HepG2 (cell line): ENCODE results near the gene NOXO1. TPM values are rescaled to one million over a fixed set of nuclear protein-coding genes. Genes with fewer than 3 reads are reported as not detected.

Experiments
- GABPB1 ChIP-seq: IDR thresholded peaks from 2 replicates; pipeline ENCODE4 v1.6.1; 2016; ENCODE audit warnings: mild to moderate bottlenecking, missing genetic modification reagents, moderate library complexity, missing compliant biosample characterization
- HMG20B ChIP-seq: conservative IDR thresholded peaks from 2 replicates; pipeline ENCODE4 v1.6.1; 2016; ENCODE audit warnings: missing genetic modification reagents, missing compliant biosample characterization
- POGZ ChIP-seq: sonication (generic); formaldehyde crosslinking; IDR thresholded peaks from 2 replicates; pipeline ENCODE4 v1.4.0; 2020; ENCODE audit warnings: mild to moderate bottlenecking, missing genetic modification reagents
- RFX1 ChIP-seq: fragments of 450-650 bp; IDR thresholded peaks from 2 replicates; pipeline ENCODE4 v1.6.1; 2017
- ZNF772 ChIP-seq: sonication (generic); formaldehyde crosslinking; IDR thresholded peaks from 2 replicates; pipeline ENCODE4 v1.5.0; 2020; ENCODE audit warnings: mild to moderate bottlenecking, missing genetic modification reagents
- ZSCAN20 ChIP-seq: sonication (generic); formaldehyde crosslinking; IDR thresholded peaks from 2 replicates; pipeline ENCODE4 v1.4.0; 2020; ENCODE audit warnings: missing genetic modification reagents, mild to moderate bottlenecking, borderline replicate concordance
- polyA plus RNA-seq, 8 experiments: library from polyadenylated mRNA; depleted of rRNA in 3 of 8; stranded (reverse) in 7 of 8; unstranded in 1 of 8; fragments of >200 nt; fragmentation: Illumina TruSeq in 4 of 8; extraction: Trizol in 4 of 8; gene quantifications; 2 replicates each; pipeline versions ENCODE4 v1.2.1 to v1.2.3, GENCODE V29; 2011 to 2016; ENCODE audit warnings: low read depth in 4 of 8, missing spikeins in 1 of 8, mixed read lengths in 1 of 8; ENCODE audit not compliant: insufficient read depth in 1 of 8
- total RNA-seq, 5 experiments: library from RNA; depleted of rRNA; stranded (reverse); fragments of >200 nt; fragmentation: Illumina TruSeq; extraction: Trizol; gene quantifications; 2 replicates each; pipeline ENCODE4 v1.2.3, GENCODE V29; 2016; ENCODE audit warnings: low read depth in 1 of 5
- TF ChIP-seq, protein P1 (sequence below): sonication (generic); formaldehyde crosslinking; IDR thresholded peaks from 2 replicates; pipeline ENCODE4 v1.5.1; 2020; ENCODE audit warnings: missing genetic modification reagents, mild to moderate bottlenecking, borderline replicate concordance
- TF ChIP-seq, protein P2 (sequence below): sonication (generic); formaldehyde crosslinking; IDR thresholded peaks from 2 replicates; pipeline ENCODE4 v1.4.0; 2020; ENCODE audit warnings: mild to moderate bottlenecking, missing genetic modification reagents
- TF ChIP-seq, protein P3 (sequence below): sonication (generic); formaldehyde crosslinking; IDR thresholded peaks from 2 replicates; pipeline ENCODE4 v1.5.0; 2020; ENCODE audit warnings: missing genetic modification reagents
- TF ChIP-seq, protein P4 (sequence below): sonication (generic); formaldehyde crosslinking; IDR thresholded peaks from 2 replicates; pipeline ENCODE4 v1.8.1; 2022; ENCODE audit warnings: mild to moderate bottlenecking, missing genetic modification reagents
- TF ChIP-seq, protein P5 (sequence below): IDR thresholded peaks from 2 replicates; pipeline ENCODE4 v1.6.1; 2016; ENCODE audit warnings: missing genetic modification reagents, missing compliant biosample characterization
- TF ChIP-seq, protein P6 (sequence below): IDR thresholded peaks from 2 replicates; pipeline ENCODE4 v1.6.1; 2012; ENCODE audit warnings: low read depth, low read length, improper control_type of control experiment
- TF ChIP-seq, protein P7 (sequence below): sonication (generic); formaldehyde crosslinking; IDR thresholded peaks from 2 replicates; pipeline ENCODE4 v1.5.1; 2020; ENCODE audit warnings: mild to moderate bottlenecking, missing genetic modification reagents
- TF ChIP-seq, protein P8 (sequence below): sonication (generic); formaldehyde crosslinking; IDR thresholded peaks from 2 replicates; pipeline ENCODE4 v1.4.0; 2020; ENCODE audit warnings: missing genetic modification reagents
- TF ChIP-seq, protein P9 (sequence below): sonication (generic); formaldehyde crosslinking; IDR thresholded peaks from 2 replicates; pipeline ENCODE4 v1.5.0; 2020; ENCODE audit warnings: mild to moderate bottlenecking, missing genetic modification reagents

NOXO1 gene
- total and polyA plus RNA-seq, 2 of the 13 experiments (the other 11 are each of a cell fraction or from before 2014, with no cell fraction given) = 0.69 to 1.4 TPM

DNA sequence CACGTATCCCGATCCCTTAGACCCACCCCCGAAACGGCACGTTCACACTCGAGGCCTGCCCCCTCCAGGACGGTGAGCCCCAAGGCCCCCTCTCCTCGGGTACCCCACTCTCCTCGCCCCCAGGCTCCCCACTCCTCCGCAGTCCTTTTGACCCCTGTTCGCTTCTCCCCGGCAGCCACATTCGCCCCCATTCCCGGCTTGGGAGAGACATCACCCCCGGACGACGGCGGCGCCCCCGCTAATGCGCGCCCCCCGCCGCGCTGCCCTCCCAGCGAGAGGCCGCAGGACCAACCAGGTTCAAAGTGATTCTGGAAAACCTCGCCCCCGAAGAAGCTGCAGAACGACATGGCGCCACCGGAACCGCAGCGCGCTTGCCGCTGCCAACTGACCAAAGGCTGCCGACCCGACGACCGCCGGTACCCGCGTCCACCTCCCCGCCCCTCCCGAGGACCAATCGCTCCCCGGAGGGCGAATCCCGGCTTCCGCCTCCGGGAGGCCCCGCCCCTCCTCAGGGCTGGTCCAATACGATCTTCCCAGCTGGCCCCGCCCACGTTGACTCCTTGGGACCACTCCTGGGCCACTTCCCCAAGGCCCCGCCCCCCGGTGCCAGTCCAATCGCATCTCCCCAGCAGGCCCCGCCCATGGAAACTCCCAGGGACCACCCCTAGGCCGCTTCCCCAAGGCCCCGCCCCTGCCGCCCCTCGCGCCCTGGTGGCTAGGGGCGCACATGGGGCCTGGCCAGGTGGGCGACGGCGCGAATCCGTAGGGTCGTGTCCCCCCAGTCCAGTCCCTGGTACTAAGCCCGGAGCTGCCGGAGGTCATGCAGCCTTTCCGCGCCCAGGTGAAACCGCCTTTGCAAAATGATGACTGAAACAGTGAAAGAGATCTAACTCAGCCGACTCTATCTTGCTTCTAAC is 38.2 kb downstream of the NOXO1 start, which contains the start of gene MSRB1 (continued):
- TF ChIP-seq, protein P1, sequence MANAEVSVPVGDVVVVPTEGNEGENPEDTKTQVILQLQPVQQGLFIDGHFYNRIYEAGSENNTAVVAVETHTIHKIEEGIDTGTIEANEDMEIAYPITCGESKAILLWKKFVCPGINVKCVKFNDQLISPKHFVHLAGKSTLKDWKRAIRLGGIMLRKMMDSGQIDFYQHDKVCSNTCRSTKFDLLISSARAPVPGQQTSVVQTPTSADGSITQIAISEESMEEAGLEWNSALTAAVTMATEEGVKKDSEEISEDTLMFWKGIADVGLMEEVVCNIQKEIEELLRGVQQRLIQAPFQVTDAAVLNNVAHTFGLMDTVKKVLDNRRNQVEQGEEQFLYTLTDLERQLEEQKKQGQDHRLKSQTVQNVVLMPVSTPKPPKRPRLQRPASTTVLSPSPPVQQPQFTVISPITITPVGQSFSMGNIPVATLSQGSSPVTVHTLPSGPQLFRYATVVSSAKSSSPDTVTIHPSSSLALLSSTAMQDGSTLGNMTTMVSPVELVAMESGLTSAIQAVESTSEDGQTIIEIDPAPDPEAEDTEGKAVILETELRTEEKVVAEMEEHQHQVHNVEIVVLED = peak; percentile 38; the same call in 1 of the 2 replicates
- TF ChIP-seq, protein P2, sequence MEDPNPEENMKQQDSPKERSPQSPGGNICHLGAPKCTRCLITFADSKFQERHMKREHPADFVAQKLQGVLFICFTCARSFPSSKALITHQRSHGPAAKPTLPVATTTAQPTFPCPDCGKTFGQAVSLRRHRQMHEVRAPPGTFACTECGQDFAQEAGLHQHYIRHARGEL (CRISPR knock-in tag) = 0 out of 2 replicates have a peak, but pooled peaks have one; percentile 46
- no peak; the same call in 1 of the 2 replicates for TF ChIP-seq POGZ (CRISPR knock-in tag)
- TF ChIP-seq GABPB1 (CRISPR knock-in tag) = peak; percentile 89
- no peak for TF ChIP-seq RFX1
- TF ChIP-seq ZSCAN20 (CRISPR knock-in tag) = no peak
- TF ChIP-seq, protein P3, sequence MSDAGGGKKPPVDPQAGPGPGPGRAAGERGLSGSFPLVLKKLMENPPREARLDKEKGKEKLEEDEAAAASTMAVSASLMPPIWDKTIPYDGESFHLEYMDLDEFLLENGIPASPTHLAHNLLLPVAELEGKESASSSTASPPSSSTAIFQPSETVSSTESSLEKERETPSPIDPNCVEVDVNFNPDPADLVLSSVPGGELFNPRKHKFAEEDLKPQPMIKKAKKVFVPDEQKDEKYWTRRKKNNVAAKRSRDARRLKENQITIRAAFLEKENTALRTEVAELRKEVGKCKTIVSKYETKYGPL (CRISPR knock-in tag) = no peak
- 0 out of 2 replicates have a peak, but pooled peaks have one; percentile 4 for TF ChIP-seq ZNF772 (CRISPR knock-in tag)
- TF ChIP-seq HMG20B (CRISPR knock-in tag) = no peak
- TF ChIP-seq, protein P4, sequence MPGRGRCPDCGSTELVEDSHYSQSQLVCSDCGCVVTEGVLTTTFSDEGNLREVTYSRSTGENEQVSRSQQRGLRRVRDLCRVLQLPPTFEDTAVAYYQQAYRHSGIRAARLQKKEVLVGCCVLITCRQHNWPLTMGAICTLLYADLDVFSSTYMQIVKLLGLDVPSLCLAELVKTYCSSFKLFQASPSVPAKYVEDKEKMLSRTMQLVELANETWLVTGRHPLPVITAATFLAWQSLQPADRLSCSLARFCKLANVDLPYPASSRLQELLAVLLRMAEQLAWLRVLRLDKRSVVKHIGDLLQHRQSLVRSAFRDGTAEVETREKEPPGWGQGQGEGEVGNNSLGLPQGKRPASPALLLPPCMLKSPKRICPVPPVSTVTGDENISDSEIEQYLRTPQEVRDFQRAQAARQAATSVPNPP (CRISPR knock-in tag) = peak; percentile 54; the same call in 1 of the 2 replicates
- TF ChIP-seq, protein P5, sequence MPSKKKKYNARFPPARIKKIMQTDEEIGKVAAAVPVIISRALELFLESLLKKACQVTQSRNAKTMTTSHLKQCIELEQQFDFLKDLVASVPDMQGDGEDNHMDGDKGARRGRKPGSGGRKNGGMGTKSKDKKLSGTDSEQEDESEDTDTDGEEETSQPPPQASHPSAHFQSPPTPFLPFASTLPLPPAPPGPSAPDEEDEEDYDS (CRISPR knock-in tag) = peak; percentile 86
- TF ChIP-seq, protein P6, sequence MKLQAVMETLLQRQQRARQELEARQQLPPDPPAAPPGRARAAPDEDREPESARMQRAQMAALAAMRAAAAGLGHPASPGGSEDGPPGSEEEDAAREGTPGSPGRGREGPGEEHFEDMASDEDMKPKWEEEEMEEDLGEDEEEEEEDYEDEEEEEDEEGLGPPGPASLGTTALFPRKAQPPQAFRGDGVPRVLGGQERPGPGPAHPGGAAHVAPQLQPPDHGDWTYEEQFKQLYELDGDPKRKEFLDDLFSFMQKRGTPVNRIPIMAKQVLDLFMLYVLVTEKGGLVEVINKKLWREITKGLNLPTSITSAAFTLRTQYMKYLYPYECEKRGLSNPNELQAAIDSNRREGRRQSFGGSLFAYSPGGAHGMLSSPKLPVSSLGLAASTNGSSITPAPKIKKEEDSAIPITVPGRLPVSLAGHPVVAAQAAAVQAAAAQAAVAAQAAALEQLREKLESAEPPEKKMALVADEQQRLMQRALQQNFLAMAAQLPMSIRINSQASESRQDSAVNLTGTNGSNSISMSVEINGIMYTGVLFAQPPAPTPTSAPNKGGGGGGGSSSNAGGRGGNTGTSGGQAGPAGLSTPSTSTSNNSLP = no peak
- TF ChIP-seq, protein P7, sequence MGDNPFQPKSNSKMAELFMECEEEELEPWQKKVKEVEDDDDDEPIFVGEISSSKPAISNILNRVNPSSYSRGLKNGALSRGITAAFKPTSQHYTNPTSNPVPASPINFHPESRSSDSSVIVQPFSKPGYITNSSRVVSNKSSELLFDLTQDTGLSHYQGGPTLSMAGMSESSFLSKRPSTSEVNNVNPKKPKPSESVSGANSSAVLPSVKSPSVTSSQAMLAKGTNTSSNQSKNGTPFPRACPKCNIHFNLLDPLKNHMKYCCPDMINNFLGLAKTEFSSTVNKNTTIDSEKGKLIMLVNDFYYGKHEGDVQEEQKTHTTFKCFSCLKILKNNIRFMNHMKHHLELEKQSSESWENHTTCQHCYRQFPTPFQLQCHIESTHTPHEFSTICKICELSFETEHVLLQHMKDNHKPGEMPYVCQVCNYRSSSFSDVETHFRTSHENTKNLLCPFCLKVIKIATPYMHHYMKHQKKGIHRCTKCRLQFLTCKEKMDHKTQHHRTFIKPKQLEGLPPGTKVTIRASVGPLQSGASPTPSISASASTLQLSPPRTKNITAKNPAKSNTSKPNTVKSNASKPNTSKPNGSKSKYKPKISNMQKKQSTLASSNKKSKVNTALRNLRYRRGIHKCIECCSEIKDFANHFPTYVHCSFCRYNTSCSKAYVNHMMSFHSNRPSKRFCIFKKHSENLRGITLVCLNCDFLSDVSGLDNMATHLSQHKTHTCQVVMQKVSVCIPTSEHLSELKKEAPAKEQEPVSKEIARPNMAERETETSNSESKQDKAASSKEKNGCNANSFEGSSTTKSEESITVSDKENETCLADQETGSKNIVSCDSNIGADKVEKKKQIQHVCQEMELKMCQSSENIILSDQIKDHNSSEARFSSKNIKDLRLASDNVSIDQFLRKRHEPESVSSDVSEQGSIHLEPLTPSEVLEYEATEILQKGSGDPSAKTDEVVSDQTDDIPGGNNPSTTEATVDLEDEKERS (CRISPR knock-in tag) = peak; percentile 72; the same call in 1 of the 2 replicates
- TF ChIP-seq, protein P8, sequence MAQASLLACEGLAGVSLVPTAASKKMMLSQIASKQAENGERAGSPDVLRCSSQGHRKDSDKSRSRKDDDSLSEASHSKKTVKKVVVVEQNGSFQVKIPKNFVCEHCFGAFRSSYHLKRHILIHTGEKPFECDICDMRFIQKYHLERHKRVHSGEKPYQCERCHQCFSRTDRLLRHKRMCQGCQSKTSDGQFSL (CRISPR knock-in tag) = no peak
- TF ChIP-seq, protein P9, sequence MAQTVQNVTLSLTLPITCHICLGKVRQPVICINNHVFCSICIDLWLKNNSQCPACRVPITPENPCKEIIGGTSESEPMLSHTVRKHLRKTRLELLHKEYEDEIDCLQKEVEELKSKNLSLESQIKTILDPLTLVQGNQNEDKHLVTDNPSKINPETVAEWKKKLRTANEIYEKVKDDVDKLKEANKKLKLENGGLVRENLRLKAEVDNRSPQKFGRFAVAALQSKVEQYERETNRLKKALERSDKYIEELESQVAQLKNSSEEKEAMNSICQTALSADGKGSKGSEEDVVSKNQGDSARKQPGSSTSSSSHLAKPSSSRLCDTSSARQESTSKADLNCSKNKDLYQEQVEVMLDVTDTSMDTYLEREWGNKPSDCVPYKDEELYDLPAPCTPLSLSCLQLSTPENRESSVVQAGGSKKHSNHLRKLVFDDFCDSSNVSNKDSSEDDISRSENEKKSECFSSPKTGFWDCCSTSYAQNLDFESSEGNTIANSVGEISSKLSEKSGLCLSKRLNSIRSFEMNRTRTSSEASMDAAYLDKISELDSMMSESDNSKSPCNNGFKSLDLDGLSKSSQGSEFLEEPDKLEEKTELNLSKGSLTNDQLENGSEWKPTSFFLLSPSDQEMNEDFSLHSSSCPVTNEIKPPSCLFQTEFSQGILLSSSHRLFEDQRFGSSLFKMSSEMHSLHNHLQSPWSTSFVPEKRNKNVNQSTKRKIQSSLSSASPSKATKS (CRISPR knock-in tag) = no peak
